Stimulated activated CD4-positive, alpha-beta T cell treated with anti-CD3 and anti-CD28 coated beads, Interleukin-4, amount 100 ng/mL, for 24 hours (primary cell): Measurements from ENCODE around the gene CSNK1G3.
"Not testable (repeated sequence)": the region's sequence is repeated elsewhere in the genome, so short reads cannot be mapped to it uniquely, and the experiment has no call there.

Experiments used
- DNase-seq: peaks from one replicate; pipeline ENCODE4 v3.0.0-alpha.2; 2020

Gene CSNK1G3

GRCh38 chr5:123561230-123561629 is 49.3 kb downstream of the CSNK1G3 start:
- DNase-seq = no peak

- no peak for DNase-seq
Measured at GRCh38 chr5:123571927-123572326, 60.0 kb downstream of the CSNK1G3 start.

GRCh38 chr5:123578390-123578789 is 66.4 kb downstream of the CSNK1G3 start:
- DNase-seq = no peak

GRCh38 chr5:123579410-123579809 is 67.4 kb downstream of the CSNK1G3 start:
- DNase-seq = no peak

- DNase-seq = no peak
Measured at GRCh38 chr5:123582550-123583285, 70.7 kb downstream of the CSNK1G3 start.

DNA sequence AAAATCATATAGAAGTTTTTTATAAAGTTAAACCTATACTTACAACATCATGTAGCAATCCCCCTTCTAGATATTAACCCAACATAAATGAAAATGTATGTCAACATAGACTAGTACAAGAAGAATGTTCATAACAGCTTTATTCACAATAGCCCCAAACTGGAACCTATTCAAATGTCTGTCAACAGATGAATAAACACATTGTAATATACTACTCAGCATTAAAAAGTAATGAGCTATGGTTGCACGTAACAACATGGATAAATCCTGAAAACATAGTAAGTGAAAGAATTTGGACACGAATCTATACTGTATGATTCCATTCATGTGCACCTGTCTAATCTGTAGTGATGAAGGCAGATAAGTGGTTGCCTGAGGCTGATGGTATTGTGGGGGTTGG is 73.9 kb downstream of the CSNK1G3 start:
- DNase-seq = no peak

DNA sequence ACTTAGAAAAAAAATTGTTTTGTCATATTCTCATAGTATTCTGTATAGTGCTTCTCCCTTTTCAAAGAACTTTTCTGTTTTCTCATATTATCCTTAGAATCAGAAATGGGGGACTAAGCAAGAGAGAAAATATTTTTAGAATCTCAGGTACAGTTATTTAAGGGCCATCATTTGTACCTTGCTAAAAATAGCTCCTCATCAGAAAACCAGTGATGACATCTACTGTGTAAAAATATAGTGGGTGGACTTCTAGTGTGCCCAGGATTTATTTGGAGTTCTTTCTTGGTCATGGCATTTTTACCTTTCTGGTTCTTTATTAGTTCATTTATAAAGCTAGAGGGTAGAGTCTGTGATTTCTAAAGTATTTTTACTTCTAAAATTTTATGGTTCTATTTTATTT is 82.5 kb downstream of the CSNK1G3 start:
- DNase-seq = no peak

DNA sequence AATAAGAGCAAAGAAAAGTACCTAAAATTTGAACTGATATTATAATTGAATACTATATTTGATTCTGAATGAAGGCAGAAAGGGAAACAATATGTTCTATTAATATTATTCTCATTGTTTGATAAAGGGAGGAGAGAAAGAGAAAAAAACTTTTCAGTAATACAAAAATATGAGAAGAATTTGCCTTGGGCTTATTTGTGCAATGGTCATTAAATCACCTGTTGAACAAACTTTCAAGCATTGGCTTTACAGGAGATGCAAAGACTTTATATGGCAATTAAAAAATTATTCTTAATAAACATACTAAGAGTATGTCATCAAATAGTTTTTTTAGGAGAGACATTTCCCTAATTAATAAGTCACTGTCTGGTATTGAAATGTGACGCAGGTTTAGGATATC is 85.0 kb downstream of the CSNK1G3 start:
- DNase-seq = no peak

DNA sequence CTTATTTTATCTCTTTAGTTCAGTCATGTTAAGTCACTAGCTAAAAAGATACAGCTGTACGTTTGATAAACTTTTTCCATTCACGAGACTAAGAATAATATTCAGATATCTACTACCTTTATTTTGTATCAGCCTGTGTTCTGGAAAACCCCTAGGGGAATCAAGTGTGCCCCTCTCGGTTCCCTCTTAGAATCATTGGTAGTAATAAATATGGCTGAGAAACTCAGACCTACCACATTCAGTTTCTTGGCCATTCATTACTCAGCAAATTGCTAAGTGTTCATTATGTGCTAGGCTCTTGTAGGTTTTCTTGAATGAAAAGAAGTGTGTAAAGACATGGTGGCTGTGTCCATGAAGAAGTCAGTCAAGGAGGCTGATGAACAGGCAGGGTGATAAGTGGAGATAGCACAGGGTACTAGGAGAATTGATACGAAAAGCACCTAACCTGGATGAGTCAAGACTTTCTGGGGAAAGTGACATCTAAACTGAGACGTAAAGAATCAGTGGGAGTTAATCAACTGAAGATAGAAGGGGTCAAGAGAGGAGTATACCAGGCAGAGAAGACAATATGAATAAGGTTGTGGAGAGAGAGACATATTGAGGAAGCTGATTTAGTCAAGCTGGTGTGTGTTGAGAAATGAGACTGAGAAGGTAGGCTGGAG is 86.2 kb downstream of the CSNK1G3 start:
- DNase-seq = no peak

- no peak for DNase-seq
Measured at GRCh38 chr5:123599171-123599570, 87.2 kb downstream of the CSNK1G3 start.

GRCh38 chr5:123601610-123602009 is 89.6 kb downstream of the CSNK1G3 start:
- DNase-seq = no peak

- DNase-seq = no peak
Measured at GRCh38 chr5:123605822-123606221, 93.8 kb downstream of the CSNK1G3 start.

GRCh38 chr5:123610209-123610608 is 98.2 kb downstream of the CSNK1G3 start:
- DNase-seq = no peak

- peak; percentile 30 for DNase-seq
Measured at GRCh38 chr5:123610665-123611405, 98.9 kb downstream of the CSNK1G3 start.

DNA sequence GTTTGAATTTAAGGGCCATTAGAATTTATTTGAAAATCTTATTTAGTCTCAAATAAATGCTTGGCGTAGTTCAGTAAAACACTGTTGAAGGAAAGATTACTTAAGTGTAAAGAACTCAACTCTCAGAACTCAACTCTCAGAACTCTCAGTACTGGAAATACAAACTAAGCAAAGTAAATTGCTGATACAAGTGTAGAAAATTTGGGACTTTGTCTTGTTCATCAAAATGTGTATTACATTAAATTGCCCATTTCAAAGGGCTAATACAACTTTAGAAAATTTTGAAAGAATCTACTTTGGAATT is 99.4 kb downstream of the CSNK1G3 start:
- DNase-seq = no peak

GRCh38 chr5:123617561-123617960 is 105.6 kb downstream of the CSNK1G3 start:
- DNase-seq = no peak

GRCh38 chr5:123626051-123626450 is 114.1 kb downstream of the CSNK1G3 start:
- DNase-seq = no peak

- no peak for DNase-seq
Measured at GRCh38 chr5:123628860-123629544, 117.0 kb downstream of the CSNK1G3 start.

DNA sequence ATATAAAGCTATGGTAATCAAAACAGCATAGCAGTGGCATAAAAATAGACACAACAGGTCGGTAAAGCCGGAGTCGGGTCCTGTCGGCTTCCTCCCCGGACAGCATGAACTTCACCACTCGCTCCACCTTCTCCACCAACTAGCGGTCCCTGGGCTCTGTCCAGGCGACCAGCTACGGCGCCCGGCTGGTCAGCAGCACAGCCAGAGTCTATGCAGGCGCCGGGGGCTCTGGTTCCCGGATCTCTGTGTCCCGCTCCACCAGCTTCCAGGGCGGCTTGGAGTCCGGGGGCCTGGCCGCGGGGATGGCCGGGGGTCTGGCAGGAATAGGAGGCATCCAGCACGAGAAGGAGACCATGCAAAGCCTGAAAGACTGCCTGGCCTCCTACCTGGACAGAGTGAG is 124.0 kb downstream of the CSNK1G3 start:
- no peak for DNase-seq

DNA sequence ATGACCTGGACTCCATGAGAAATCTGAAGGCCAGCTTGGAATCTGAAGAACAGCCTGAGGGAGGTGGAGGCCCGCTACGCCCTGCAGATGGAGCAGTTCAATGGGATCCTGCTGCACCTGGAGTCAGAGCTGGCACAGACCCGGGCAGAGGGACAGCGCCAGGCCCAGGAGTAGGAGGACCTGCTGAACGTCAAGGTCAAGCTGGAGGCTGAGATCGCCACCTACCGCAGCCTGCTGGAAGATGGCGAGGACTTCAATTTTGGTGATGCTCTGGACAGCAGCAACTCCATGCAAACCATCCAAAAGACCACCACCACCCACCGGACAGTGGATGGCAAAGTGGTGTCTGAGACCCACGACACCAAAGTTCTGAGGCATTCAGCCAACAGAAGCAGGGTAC is 125.1 kb downstream of the CSNK1G3 start:
- not testable (repeated sequence) for DNase-seq

- DNase-seq = no peak
Measured at GRCh38 chr5:123639244-123639643, 127.3 kb downstream of the CSNK1G3 start.

GRCh38 chr5:123645024-123645603 is 133.1 kb downstream of the CSNK1G3 start:
- no peak for DNase-seq

DNA sequence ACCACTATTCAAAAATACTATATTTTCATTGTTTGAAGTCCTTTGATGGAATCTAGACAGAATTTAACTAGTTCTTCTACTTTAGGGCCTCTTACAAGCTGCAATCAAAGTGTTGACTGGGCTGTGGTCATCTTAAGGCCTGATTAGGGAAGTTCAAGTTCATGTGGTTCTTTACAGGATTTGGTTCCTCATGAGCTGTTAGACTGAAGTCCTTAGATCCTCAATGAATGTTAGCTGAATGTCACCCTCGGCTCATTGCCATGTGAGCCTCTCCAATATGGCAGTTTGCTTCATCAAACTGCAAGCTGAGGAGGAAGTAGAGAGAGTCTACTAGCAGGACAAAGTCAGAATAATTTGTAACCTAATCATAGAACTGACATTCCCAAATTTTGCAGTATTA is 135.1 kb downstream of the CSNK1G3 start:
- DNase-seq = no peak
